H1 (cell line): ENCODE measurements around the gene WDR31. TPM values are rescaled to one million over a fixed set of nuclear protein-coding genes. Genes with fewer than 3 reads are reported as not detected.

Experiments
- BCL11A ChIP-seq, 2 experiments: IDR thresholded peaks; one replicate each; pipeline ENCODE4 v1.6.1; 2011; ENCODE audit warnings: low read depth in 2 of 2, low read length in 2 of 2, mild to moderate bottlenecking in 2 of 2
- CHD2 ChIP-seq: IDR thresholded peaks from 2 replicates; pipeline ENCODE4 v1.6.1; 2012; ENCODE audit warnings: low read length, improper control_type of control experiment
- CREB1 ChIP-seq: IDR thresholded peaks from 2 replicates; pipeline ENCODE4 v1.6.1; 2012; ENCODE audit warnings: inconsistent platforms
- CTCF ChIP-seq, 3 experiments: IDR thresholded peaks; 1 replicate in 2 of 3; 2 replicates in 1 of 3; pipeline versions ENCODE4 v1.5.1 to v1.6.1; 2011; ENCODE audit warnings: low read length in 3 of 3, mild to moderate bottlenecking in 3 of 3, inconsistent platforms in 2 of 3, low read depth in 1 of 3, moderate library complexity in 1 of 3; ENCODE audit not compliant: insufficient read depth in 1 of 3; ENCODE audit errors: control extremely low read depth in 1 of 3
- EZH2 ChIP-seq: fragments of 200-600 bp; sonication (generic); IDR thresholded peaks from 2 replicates; pipeline ENCODE4 v1.7.1; 2012; ENCODE audit warnings: low read depth, mild to moderate bottlenecking, moderate library complexity, low read length, inconsistent platforms; ENCODE audit not compliant: severe bottlenecking
- GABPA ChIP-seq: IDR thresholded peaks from 2 replicates; pipeline ENCODE4 v1.6.1; 2011; ENCODE audit warnings: mild to moderate bottlenecking, low read length, moderate library complexity, borderline replicate concordance; ENCODE audit not compliant: insufficient read depth
- PHF8 ChIP-seq: fragments of 200-600 bp; sonication (generic); conservative IDR thresholded peaks from 2 replicates; pipeline ENCODE4 v1.7.1; 2012; ENCODE audit warnings: low read depth, mild to moderate bottlenecking, inconsistent platforms, low read length, moderate library complexity
- SIX5 ChIP-seq: IDR thresholded peaks from 2 replicates; pipeline ENCODE4 v1.6.1; 2011; ENCODE audit warnings: mild to moderate bottlenecking, low read depth, low read length
- YY1 ChIP-seq: IDR thresholded peaks from 2 replicates; pipeline ENCODE4 v1.6.1; 2011; ENCODE audit warnings: low read depth, mild to moderate bottlenecking, low read length
- polyA plus RNA-seq, 7 experiments: library from polyadenylated mRNA; depleted of rRNA in 3 of 7; stranded (reverse) in 5 of 7; unstranded in 2 of 7; fragments of >200 nt in 5 of 7; fragments of 200-250 nt in 2 of 7; gene quantifications; 1 replicate in 5 of 7; 2 replicates in 1 of 7; 4 replicates in 1 of 7; pipeline versions ENCODE4 v1.2.1 to v1.2.3, GENCODE V29; 2011 to 2013; ENCODE audit warnings: missing spikeins in 2 of 7, mixed read lengths in 2 of 7
- total RNA-seq: library from RNA; stranded (reverse); fragmentation: NEBNext Ultra II Directional; extraction: Animal tissue kit (Norgen Biotek cat#: 25700); gene quantifications from 2 replicates; pipeline ENCODE4 v1.2.1, GENCODE V29; 2021

The WDR31 gene
- total and polyA plus RNA-seq, 2 of the 8 experiments (the other 6 are each of a cell fraction or from before 2014, with no cell fraction given): 0.27 to 0.28 TPM

GRCh38 chr9:113311961-113312360 lies 28.1 kb downstream of the WDR31 start (continued):
- TF ChIP-seq GABPA: no peak
- no peak for TF ChIP-seq BCL11A (IDR thresholded peaks at IDR 0.05; ENCODE audit: low read depth in 2 of 2, low read length in 2 of 2)
- TF ChIP-seq PHF8: no peak
- TF ChIP-seq SIX5: no peak
- TF ChIP-seq YY1: no peak
- TF ChIP-seq CHD2: no peak
- TF ChIP-seq EZH2: no peak
- TF ChIP-seq CREB1: no peak
- no peak for TF ChIP-seq CTCF (IDR thresholded peaks at IDR 0.05; ENCODE audit: control extremely low read depth in 1 of 3, insufficient read depth in 1 of 3, low read depth in 1 of 3, low read length in 3 of 3)
- TF ChIP-seq, all 59 proteins: peak for 0
